ENCODE data around the gene SPIRE1.
"Not testable (repeated sequence)": the region's sequence is repeated elsewhere in the genome, so short reads cannot be mapped to it uniquely, and the experiment has no call there.

The SPIRE1 gene

GRCh38 chr18:12411456-12411855, 246.5 kb downstream of the SPIRE1 start:
- no peak for DNase-seq (ENCODE audit: low read depth)

DNA sequence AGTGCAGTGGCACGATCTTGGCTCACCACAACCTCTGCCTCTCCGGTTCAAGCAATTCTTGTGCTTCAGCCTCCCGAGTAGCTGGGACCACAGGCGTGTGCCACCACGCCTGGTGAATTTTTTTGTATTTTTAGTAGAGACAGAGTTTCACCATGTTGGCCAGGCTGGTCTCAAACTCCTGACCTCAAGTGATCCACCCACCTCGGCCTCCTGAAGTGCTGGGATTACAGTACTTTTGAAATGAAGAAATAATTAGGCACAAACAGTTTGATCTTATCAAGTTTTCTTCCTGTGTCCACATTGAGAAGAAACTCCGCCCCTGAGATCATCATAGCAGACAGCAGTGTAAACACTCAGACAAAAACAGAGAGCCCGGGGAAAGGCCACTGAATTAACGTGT, 247.2 kb downstream of the SPIRE1 start:
- DNase-seq (ENCODE audit: low read depth) = not testable (repeated sequence)

GRCh38 chr18:12410081-12410481, 247.8 kb downstream of the SPIRE1 start:
- no peak for DNase-seq (ENCODE audit: low read depth)

- DNase-seq (ENCODE audit: low read depth) = no peak
Observed at GRCh38 chr18:12409469-12409868, 248.4 kb downstream of the SPIRE1 start.

DNA sequence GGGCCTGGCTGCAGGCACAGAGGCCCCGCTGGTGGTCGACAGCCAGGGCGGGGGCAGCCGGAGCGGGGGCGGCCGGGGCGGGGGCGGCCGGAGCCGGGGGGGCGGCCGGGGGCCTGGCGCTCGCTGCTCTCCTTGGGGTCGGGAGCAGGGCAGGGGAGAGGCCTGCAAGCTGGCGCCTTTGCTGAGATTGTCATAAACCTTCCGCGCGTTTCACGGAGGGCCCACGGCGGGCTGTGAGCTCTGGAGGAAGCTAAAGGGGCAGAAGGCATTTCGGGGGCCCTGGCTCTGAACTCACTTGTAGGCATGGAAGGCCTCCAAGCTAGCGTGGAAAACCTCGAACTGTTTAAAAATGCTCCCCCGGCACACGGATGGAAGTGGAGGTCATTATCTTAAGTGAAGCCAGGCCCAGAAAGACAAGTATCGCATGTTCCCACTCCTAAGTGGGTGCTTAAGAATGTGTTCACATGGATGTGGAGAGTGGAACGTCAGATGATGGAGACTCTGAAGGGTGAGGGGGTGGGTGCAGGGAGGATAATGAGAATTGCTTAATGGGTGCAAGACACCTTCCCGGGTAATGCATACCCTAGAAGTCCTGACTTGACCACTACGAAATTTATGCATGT, 249.5 kb downstream of the SPIRE1 start:
- no peak for DNase-seq (ENCODE audit: low read depth)

DNA sequence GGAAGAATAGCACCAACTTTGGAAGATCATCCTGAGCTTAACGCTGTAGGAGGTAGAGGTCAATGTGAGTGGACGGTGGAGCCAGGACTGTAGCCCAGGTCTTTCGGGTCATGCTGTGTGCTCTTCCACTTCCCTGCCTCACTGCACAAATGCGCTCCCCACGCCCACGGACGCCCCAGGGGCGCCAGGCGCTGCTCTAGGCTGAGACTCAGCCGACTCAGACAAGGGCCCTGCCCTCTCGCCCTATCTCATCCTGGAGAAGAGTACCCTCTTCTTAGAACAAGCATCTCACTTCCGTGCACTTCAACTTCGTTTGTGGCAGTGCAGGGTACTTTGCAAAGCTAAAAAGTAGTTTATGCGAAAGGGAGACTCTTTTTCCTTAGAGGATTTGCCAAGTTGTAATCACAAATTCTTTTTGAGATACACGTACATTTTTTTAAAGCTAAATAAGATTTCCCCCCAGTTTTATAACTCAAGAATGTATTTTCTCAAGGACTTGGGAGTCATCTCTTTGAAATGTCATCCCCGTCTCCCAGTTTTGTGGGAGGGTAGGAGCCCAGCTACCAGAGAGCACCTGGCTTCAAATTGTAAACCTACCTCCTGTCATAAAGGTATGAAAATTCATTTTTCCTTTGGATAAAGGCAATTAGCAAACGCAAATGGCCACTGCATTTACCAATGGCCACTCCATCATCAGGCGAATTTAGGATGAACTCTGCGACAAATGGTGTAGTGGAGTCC, 251.4 kb downstream of the SPIRE1 start:
- no peak for DNase-seq (ENCODE audit: low read depth)

GRCh38 chr18:12405066-12405465, 252.8 kb downstream of the SPIRE1 start:
- DNase-seq (ENCODE audit: low read depth) = no peak

DNA sequence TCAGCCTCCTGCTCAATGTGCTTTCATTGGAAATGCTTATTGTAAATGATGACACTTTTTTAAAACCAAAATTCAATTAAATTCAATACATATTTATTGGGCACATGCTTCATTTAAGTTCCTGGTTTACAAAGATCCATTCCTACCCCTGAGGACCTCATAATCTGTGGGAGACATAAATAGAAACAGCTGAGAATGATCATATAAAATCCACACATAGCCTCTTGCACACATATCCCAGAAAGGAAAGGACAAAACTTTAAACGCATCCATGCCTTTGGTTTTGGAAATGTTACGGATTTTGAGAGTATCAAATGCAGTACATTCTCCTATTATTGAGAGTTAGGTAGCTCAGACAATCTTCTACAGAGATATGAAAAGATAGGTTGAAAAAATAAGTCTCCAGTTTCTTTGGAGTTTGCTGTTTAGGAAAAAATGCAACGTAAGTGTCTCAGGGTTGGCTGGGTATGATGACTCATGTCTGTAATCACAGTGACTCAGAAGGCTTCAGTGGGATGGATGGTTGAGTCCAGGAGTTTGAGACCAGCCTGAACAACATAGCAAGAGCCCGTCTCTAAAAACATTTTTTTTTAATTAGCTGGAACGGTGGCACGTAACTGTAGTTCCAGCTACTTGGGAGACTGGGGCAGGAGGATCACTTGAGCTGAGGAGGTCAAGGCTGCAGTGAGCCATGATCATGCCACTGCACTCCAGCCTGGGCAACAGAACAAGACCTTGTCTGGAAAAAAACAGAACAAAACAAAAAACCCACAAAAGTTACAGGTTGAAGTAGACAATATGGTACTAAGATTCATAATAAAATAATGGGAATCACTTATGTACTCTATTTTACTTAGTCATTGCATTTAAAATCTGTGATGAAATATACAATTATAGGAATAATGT, 254.1 kb downstream of the SPIRE1 start:
- no peak for DNase-seq (ENCODE audit: low read depth)

DNA sequence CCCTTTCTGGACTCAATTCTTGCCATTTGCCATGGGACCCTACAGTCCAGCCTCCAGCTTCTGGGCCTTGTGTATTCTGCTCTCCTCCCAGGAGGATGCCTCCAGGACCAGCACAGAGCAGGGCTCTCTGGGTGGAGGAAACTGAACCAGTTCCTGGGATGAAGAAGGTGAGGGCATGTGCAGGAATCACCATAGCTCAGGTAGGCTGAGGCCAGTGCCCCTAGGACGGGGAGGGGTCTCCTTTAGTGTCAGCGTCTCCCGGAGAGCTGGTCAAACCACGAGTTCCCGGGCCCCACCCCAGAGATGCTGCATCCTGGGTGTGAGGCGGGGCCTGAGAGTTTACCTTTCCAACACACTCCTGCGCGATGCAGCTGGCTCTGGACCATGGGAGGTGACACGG, 256.0 kb downstream of the SPIRE1 start:
- DNase-seq (ENCODE audit: low read depth) = no peak

DNA sequence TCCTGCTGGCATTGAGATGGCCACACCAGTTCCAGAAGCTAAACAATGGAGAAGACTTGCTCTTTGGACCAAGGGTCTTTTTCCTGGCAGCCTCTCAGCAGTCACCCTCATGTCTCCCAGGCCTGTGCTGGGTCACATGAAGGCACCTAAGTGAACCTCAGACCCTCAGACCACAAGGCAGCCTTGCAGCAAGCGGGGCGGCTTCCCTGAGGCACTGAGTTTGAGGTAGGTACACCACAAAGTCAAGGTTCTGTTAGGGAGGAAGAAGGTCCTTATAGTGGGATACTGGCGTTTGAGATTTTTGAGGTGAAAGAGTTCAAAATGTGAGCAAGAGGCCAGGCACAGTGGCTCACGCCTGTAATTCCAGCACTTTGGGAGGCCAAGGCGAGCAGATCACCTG, 258.7 kb downstream of the SPIRE1 start:
- DNase-seq (ENCODE audit: low read depth) = no peak

- no peak for DNase-seq (ENCODE audit: low read depth)
Observed at GRCh38 chr18:12398625-12399024, 259.3 kb downstream of the SPIRE1 start.

GRCh38 chr18:12397793-12398192, 260.1 kb downstream of the SPIRE1 start:
- DNase-seq (ENCODE audit: low read depth) = no peak

GRCh38 chr18:12397254-12397653, 260.7 kb downstream of the SPIRE1 start:
- DNase-seq (ENCODE audit: low read depth) = no peak
